Measurements from ENCODE around the gene ATP2A1. TPM values are rescaled to one million over a fixed set of nuclear protein-coding genes. Genes with fewer than 3 reads are reported as not detected.

Gene ATP2A1
- total and polyA plus RNA-seq, 2 of the 13 experiments (the other 11 are each of a cell fraction or from before 2014, with no cell fraction given): 3.2 to 12.5 TPM

DNA sequence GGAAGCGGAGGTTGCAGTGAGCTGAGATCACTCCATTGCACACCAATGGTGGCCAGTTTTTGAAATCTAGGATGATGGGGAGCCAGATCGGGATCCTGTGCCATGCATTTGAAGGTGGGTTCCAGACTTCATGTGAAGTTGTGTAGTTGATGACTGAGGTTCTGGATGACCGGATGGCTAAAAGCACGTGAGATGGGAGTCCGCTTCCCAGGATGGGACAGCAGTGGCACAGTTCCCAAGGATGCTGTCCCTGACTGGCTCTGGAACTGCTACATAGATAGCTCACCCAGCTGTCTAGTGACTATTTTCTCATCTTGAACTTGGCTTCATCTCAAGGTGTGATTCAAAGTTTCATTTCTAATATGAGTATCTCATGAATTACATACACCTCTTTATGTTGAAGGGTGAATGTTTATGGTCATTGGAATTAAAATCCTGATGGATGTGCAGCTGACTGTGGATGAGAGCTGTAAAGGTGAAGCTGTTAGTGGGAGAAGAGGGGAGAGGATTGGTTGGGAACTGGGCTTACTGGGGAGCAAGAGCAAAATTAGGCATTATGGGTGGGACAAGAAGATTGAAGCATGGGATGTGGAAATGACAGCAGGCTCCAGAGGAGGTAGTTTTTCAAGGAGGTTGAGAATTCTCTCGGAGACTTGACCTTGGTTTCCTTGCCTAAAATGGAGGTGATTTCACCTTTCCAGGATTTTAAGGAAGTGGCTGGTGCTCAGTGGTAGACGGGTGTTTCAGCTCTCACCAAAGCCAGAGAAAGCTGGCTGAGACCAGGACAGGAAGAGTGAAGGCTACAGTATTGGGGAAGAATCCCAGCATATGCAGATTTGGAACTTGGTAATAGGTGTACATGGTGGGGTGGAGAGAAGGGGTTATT is 40.4 kb upstream of the ATP2A1 start (continued):
- TF ChIP-seq, protein P1, sequence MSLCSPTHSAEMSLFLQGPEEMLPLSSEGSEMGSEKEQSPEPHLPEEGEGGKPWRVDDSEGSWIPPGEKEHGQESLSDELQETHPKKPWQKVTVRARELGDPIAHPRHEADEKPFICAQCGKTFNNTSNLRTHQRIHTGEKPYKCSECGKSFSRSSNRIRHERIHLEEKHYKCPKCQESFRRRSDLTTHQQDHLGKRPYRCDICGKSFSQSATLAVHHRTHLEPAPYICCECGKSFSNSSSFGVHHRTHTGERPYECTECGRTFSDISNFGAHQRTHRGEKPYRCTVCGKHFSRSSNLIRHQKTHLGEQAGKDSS (CRISPR knock-in tag; IDR thresholded peaks at IDR 0.05; ENCODE audit: borderline replicate concordance, low read depth): no peak
- TF ChIP-seq KLF16 (CRISPR knock-in tag; IDR thresholded peaks at IDR 0.05): no peak
- TF ChIP-seq, protein P2, sequence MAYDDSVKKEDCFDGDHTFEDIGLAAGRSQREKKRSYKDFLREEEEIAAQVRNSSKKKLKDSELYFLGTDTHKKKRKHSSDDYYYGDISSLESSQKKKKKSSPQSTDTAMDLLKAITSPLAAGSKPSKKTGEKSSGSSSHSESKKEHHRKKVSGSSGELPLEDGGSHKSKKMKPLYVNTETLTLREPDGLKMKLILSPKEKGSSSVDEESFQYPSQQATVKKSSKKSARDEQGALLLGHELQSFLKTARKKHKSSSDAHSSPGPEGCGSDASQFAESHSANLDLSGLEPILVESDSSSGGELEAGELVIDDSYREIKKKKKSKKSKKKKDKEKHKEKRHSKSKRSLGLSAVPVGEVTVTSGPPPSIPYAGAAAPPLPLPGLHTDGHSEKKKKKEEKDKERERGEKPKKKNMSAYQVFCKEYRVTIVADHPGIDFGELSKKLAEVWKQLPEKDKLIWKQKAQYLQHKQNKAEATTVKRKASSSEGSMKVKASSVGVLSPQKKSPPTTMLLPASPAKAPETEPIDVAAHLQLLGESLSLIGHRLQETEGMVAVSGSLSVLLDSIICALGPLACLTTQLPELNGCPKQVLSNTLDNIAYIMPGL (CRISPR knock-in tag; IDR thresholded peaks at IDR 0.05; ENCODE audit: borderline replicate concordance in 1 of 2, low read depth in 1 of 2): no peak
- peak; percentile 36 for TF ChIP-seq POLR2AphosphoS5 (IDR thresholded peaks at IDR 0.05; ENCODE audit: low read depth, low read length)
- TF ChIP-seq ZNF251 (CRISPR knock-in tag; IDR thresholded peaks at IDR 0.05): no peak
- peak; percentile 88 for TF ChIP-seq RBM22 (optimal IDR thresholded peaks at IDR 0.05; ENCODE audit: low read length)
- TF ChIP-seq, protein P3, sequence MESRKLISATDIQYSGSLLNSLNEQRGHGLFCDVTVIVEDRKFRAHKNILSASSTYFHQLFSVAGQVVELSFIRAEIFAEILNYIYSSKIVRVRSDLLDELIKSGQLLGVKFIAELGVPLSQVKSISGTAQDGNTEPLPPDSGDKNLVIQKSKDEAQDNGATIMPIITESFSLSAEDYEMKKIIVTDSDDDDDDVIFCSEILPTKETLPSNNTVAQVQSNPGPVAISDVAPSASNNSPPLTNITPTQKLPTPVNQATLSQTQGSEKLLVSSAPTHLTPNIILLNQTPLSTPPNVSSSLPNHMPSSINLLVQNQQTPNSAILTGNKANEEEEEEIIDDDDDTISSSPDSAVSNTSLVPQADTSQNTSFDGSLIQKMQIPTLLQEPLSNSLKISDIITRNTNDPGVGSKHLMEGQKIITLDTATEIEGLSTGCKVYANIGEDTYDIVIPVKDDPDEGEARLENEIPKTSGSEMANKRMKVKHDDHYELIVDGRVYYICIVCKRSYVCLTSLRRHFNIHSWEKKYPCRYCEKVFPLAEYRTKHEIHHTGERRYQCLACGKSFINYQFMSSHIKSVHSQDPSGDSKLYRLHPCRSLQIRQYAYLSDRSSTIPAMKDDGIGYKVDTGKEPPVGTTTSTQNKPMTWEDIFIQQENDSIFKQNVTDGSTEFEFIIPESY (CRISPR knock-in tag; IDR thresholded peaks at IDR 0.05): no peak
- TF ChIP-seq RORA (CRISPR knock-in tag; IDR thresholded peaks at IDR 0.05): no peak

Measured in HepG2 (cell line).